SK-N-SH treated with all-trans-retinoic acid at 6 μM for 48 hours (cell line): ENCODE measurements around the gene PSME3.

Experiments
- ATAC-seq: fragments of 200-7000 bp; cut with Tn5 transposase; 3 replicates; pipeline ENCODE4 v1.9.1; 2020; ENCODE audit warnings: mild to moderate bottlenecking, moderate library complexity
- ARNTL ChIP-seq: fragments of 450-650 bp; formaldehyde crosslinking; IDR thresholded peaks from 2 replicates; pipeline ENCODE4 v1.5.0; 2020; ENCODE audit warnings: low read depth, mild to moderate bottlenecking, moderate library complexity, borderline replicate concordance
- BACH2 ChIP-seq: fragments of 250-450 bp; sonication (Bioruptor Pico); IDR thresholded peaks from 2 replicates; pipeline ENCODE4 v1.9.0; 2021; ENCODE audit warnings: mild to moderate bottlenecking, borderline replicate concordance
- ESRRG ChIP-seq: fragments of 250-450 bp; sonication (Bioruptor Pico); IDR thresholded peaks from 2 replicates; pipeline ENCODE4 v1.6.1; 2021; ENCODE audit warnings: mild to moderate bottlenecking
- ISL1 ChIP-seq: fragments of 250-450 bp; sonication (Bioruptor Pico); IDR thresholded peaks from 2 replicates; pipeline ENCODE4 v2.1.2; 2022; ENCODE audit warnings: mild to moderate bottlenecking, moderate library complexity
- RARB ChIP-seq: fragments of 250-450 bp; sonication (Bioruptor Pico); IDR thresholded peaks from 2 replicates; pipeline ENCODE4 v1.8.0; 2021; ENCODE audit warnings: mild to moderate bottlenecking, moderate library complexity
- TCF4 ChIP-seq: fragments of 250-450 bp; sonication (Bioruptor Pico); IDR thresholded peaks from 2 replicates; pipeline ENCODE4 v1.8.0; 2021; ENCODE audit warnings: mild to moderate bottlenecking, moderate library complexity, borderline replicate concordance
- TOX ChIP-seq: fragments of 250-450 bp; sonication (Bioruptor Pico); IDR thresholded peaks from 2 replicates; pipeline ENCODE4 v1.8.0; 2021; ENCODE audit warnings: mild to moderate bottlenecking, moderate library complexity, borderline replicate concordance
- ZC3H10 ChIP-seq: fragments of 250-450 bp; sonication (Bioruptor Pico); IDR thresholded peaks from 2 replicates; pipeline ENCODE4 v1.5.1; 2021; ENCODE audit warnings: mild to moderate bottlenecking, moderate library complexity
- ZFP3 ChIP-seq: fragments of 250-450 bp; sonication (Bioruptor Pico); IDR thresholded peaks from 2 replicates; pipeline ENCODE4 v1.5.0; 2020; ENCODE audit warnings: mild to moderate bottlenecking, moderate library complexity
- ZFP30 ChIP-seq: fragments of 450-650 bp; formaldehyde crosslinking; IDR thresholded peaks from 2 replicates; pipeline ENCODE4 v1.5.0; 2022; ENCODE audit warnings: mild to moderate bottlenecking, moderate library complexity
- ZNF565 ChIP-seq: fragments of 450-650 bp; formaldehyde crosslinking; conservative IDR thresholded peaks from 2 replicates; pipeline ENCODE4 v1.5.0; 2020; ENCODE audit warnings: low read depth, mild to moderate bottlenecking, moderate library complexity
- ZNF70 ChIP-seq: fragments of 450-650 bp; formaldehyde crosslinking; IDR thresholded peaks from 2 replicates; pipeline ENCODE4 v1.5.0; 2020; ENCODE audit warnings: mild to moderate bottlenecking, moderate library complexity
- ZNF8 ChIP-seq: fragments of 450-650 bp; formaldehyde crosslinking; IDR thresholded peaks from 2 replicates; pipeline ENCODE4 v1.5.0; 2020; ENCODE audit warnings: mild to moderate bottlenecking, moderate library complexity
- TF ChIP-seq, protein P1 (sequence below): fragments of 250-450 bp; sonication (Bioruptor Pico); IDR thresholded peaks from 2 replicates; pipeline ENCODE4 v1.5.1; 2020; ENCODE audit warnings: low read depth, mild to moderate bottlenecking, moderate library complexity
- TF ChIP-seq, protein P2 (sequence below): fragments of 250-450 bp; sonication (Bioruptor Pico); IDR thresholded peaks from 2 replicates; pipeline ENCODE4 v1.8.0; 2021; ENCODE audit warnings: low read depth, mild to moderate bottlenecking, moderate library complexity, borderline replicate concordance
- TF ChIP-seq, protein P3 (sequence below): fragments of 250-450 bp; sonication (Bioruptor Pico); IDR thresholded peaks from 2 replicates; pipeline ENCODE4 v1.8.0; 2020; ENCODE audit warnings: mild to moderate bottlenecking, moderate library complexity, borderline replicate concordance
- TF ChIP-seq, protein P4 (sequence below): fragments of 250-450 bp; sonication (Bioruptor Pico); IDR thresholded peaks from 2 replicates; pipeline ENCODE4 v1.5.1; 2021; ENCODE audit warnings: mild to moderate bottlenecking, moderate library complexity
- TF ChIP-seq, protein P5 (sequence below): fragments of 250-450 bp; sonication (Bioruptor Pico); IDR thresholded peaks from 2 replicates; pipeline ENCODE4 v1.5.0; 2020; ENCODE audit warnings: mild to moderate bottlenecking, moderate library complexity

Gene PSME3

DNA sequence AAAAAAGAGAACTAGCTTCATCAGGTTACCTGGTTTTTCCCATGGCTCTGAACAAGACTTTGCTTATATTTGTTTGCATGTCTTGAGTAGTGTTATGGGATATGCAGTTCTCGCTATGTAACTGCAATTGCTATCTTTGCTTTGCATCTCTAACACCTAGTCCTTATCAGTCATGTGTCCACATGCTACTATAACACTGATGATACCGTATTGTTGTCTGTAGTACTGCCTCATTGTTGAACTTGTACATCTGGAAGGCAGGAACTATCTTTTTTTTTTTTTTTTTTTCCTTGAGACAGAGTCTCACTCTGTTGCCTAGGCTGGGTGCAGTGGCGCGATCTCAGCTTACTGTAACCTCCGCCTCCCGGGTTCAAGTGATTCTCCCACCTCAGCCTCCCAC, 2.5 kb downstream of the PSME3 start:
- no peak for ATAC-seq
- TF ChIP-seq BACH2 (CRISPR knock-in tag) = no peak
- no peak for TF ChIP-seq ISL1
- TF ChIP-seq, protein P1, sequence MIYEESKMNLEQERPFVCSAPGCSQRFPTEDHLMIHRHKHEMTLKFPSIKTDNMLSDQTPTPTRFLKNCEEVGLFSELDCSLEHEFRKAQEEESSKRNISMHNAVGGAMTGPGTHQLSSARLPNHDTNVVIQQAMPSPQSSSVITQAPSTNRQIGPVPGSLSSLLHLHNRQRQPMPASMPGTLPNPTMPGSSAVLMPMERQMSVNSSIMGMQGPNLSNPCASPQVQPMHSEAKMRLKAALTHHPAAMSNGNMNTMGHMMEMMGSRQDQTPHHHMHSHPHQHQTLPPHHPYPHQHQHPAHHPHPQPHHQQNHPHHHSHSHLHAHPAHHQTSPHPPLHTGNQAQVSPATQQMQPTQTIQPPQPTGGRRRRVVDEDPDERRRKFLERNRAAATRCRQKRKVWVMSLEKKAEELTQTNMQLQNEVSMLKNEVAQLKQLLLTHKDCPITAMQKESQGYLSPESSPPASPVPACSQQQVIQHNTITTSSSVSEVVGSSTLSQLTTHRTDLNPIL (CRISPR knock-in tag) = no peak
- no peak for TF ChIP-seq ZFP30 (CRISPR knock-in tag)
- TF ChIP-seq ESRRG (CRISPR knock-in tag) = no peak
- TF ChIP-seq, protein P2, sequence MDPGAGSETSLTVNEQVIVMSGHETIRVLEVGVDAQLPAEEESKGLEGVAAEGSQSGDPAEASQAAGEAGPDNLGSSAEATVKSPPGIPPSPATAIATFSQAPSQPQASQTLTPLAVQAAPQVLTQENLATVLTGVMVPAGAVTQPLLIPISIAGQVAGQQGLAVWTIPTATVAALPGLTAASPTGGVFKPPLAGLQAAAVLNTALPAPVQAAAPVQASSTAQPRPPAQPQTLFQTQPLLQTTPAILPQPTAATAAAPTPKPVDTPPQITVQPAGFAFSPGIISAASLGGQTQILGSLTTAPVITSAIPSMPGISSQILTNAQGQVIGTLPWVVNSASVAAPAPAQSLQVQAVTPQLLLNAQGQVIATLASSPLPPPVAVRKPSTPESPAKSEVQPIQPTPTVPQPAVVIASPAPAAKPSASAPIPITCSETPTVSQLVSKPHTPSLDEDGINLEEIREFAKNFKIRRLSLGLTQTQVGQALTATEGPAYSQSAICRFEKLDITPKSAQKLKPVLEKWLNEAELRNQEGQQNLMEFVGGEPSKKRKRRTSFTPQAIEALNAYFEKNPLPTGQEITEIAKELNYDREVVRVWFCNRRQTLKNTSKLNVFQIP (CRISPR knock-in tag) = no peak
- TF ChIP-seq TCF4 (CRISPR knock-in tag) = no peak
- TF ChIP-seq, all 23 proteins: peak for 0

DNA sequence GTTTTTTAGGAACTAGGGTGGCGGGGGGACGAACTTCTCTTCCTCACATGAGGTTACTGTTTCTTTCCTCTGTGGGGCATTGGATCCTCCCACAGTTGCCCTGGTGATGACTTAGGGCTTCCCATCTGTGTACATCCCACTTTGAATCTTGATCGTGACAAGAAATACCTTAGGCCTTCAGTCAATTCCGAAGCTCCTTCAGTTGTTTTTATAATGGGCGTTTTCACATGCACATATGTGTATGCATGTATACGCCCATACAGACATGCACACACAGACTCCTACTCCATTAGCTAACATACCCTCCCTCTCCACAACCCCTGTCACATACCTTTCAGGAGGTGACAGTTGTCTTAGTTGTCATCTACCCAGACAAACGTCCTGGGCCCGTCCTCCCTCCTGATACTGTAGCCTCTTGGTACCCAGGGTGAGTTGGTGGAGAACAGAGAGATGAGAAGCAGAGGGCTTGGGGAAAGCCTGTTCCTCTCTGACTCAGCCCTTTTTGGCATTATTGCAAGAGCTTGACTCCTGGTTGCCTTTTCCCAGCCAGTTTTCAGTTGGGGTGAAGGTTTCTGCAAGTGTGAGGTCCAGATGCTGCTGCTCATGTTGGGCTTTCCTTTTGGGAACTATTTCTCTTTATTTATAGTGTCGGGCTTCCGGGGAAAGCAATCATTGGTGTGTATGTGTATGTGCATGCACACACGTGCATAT, 8.9 kb downstream of the PSME3 start:
- no peak for ATAC-seq

More for the DNA sequence above, 8.9 kb downstream of the PSME3 start:
- TF ChIP-seq, protein P3, sequence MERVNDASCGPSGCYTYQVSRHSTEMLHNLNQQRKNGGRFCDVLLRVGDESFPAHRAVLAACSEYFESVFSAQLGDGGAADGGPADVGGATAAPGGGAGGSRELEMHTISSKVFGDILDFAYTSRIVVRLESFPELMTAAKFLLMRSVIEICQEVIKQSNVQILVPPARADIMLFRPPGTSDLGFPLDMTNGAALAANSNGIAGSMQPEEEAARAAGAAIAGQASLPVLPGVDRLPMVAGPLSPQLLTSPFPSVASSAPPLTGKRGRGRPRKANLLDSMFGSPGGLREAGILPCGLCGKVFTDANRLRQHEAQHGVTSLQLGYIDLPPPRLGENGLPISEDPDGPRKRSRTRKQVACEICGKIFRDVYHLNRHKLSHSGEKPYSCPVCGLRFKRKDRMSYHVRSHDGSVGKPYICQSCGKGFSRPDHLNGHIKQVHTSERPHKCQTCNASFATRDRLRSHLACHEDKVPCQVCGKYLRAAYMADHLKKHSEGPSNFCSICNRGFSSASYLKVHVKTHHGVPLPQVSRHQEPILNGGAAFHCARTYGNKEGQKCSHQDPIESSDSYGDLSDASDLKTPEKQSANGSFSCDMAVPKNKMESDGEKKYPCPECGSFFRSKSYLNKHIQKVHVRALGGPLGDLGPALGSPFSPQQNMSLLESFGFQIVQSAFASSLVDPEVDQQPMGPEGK (CRISPR knock-in tag) = no peak
- TF ChIP-seq, protein P4, sequence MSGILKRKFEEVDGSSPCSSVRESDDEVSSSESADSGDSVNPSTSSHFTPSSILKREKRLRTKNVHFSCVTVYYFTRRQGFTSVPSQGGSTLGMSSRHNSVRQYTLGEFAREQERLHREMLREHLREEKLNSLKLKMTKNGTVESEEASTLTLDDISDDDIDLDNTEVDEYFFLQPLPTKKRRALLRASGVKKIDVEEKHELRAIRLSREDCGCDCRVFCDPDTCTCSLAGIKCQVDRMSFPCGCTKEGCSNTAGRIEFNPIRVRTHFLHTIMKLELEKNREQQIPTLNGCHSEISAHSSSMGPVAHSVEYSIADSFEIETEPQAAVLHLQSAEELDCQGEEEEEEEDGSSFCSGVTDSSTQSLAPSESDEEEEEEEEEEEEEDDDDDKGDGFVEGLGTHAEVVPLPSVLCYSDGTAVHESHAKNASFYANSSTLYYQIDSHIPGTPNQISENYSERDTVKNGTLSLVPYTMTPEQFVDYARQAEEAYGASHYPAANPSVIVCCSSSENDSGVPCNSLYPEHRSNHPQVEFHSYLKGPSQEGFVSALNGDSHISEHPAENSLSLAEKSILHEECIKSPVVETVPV = no peak
- TF ChIP-seq TOX (CRISPR knock-in tag) = no peak
- no peak for TF ChIP-seq ARNTL (CRISPR knock-in tag)
- no peak for TF ChIP-seq ZFP3 (CRISPR knock-in tag)
- TF ChIP-seq, protein P5, sequence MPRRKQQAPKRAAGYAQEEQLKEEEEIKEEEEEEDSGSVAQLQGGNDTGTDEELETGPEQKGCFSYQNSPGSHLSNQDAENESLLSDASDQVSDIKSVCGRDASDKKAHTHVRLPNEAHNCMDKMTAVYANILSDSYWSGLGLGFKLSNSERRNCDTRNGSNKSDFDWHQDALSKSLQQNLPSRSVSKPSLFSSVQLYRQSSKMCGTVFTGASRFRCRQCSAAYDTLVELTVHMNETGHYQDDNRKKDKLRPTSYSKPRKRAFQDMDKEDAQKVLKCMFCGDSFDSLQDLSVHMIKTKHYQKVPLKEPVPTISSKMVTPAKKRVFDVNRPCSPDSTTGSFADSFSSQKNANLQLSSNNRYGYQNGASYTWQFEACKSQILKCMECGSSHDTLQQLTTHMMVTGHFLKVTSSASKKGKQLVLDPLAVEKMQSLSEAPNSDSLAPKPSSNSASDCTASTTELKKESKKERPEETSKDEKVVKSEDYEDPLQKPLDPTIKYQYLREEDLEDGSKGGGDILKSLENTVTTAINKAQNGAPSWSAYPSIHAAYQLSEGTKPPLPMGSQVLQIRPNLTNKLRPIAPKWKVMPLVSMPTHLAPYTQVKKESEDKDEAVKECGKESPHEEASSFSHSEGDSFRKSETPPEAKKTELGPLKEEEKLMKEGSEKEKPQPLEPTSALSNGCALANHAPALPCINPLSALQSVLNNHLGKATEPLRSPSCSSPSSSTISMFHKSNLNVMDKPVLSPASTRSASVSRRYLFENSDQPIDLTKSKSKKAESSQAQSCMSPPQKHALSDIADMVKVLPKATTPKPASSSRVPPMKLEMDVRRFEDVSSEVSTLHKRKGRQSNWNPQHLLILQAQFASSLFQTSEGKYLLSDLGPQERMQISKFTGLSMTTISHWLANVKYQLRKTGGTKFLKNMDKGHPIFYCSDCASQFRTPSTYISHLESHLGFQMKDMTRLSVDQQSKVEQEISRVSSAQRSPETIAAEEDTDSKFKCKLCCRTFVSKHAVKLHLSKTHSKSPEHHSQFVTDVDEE (CRISPR knock-in tag) = no peak
- TF ChIP-seq BACH2 (CRISPR knock-in tag) = no peak
- TF ChIP-seq ESRRG (CRISPR knock-in tag) = no peak
- TF ChIP-seq ZNF565 (CRISPR knock-in tag) = no peak
- no peak for TF ChIP-seq ZC3H10 (CRISPR knock-in tag)
- TF ChIP-seq TCF4 (CRISPR knock-in tag) = no peak
- TF ChIP-seq ZNF8 (CRISPR knock-in tag) = no peak
- TF ChIP-seq, protein P1 (CRISPR knock-in tag) = no peak
- TF ChIP-seq ZNF70 (CRISPR knock-in tag) = no peak
- no peak for TF ChIP-seq ZFP30 (CRISPR knock-in tag)
- TF ChIP-seq RARB (CRISPR knock-in tag) = no peak
- TF ChIP-seq, all 23 proteins: peak for 0
